ENCODE results near the gene MZT2A. TPM values are rescaled to one million over a fixed set of nuclear protein-coding genes. Genes with fewer than 3 reads are reported as not detected.
"Not testable (repeated sequence)": the region's sequence is repeated elsewhere in the genome, so short reads cannot be mapped to it uniquely, and the experiment has no call there.

The MZT2A gene
- polyA plus RNA-seq, 1 of the 3 experiments (the other 2 are of a cell fraction), result 61.9 TPM

DNA sequence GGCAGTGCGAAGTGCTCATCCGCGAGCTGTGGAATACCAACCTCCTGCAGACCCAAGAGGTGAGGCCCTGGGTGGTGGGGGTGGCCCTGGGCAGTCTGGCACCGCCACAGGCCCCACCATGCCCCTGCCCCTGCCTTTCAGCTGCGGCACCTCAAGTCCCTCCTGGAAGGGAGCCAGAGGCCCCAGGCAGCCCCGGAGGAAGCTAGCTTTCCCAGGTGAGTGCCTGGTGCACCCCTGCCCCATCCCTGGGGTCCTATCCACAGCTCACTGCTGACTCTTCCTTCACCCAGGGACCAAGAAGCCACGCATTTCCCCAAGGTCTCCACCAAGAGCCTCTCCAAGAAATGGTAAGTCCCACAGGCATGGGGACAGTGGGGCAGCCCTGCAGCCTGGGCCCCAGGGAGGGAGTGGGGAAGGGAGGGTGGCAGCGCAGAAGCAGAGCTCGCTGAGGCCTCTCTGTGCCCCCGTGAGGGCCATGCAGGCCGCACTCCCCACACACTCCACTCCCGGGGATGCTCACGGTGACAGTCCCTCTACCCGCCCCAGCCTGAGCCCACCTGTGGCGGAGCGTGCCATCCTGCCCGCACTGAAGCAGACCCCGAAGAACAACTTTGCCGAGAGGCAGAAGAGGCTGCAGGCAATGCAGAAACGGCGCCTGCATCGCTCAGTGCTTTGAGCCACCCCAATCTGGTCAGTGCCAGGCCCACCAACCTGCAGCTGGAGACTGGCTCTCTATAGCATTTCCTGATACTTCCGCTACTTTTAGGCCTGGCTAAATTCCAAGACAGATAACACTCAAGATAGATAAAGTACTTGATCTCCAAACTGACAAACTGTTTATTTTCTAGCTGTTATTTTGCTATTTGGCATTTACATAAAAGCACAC is 40.8 kb upstream of the MZT2A start:
- TF ChIP-seq GATA2 (CRISPR knock-in tag; IDR thresholded peaks at IDR 0.05) (peak; percentile 53; the same call in 1 of the 2 replicates), NFIC (IDR thresholded peaks at IDR 0.05; ENCODE audit: borderline replicate concordance) (0 out of 2 replicates have a peak, but pooled peaks have one; percentile 10), EP300 (IDR thresholded peaks at IDR 0.05; ENCODE audit: borderline replicate concordance in 1 of 2, low read depth in 1 of 2, low read length in 1 of 2) (0 out of 4 replicates have a peak, but pooled peaks of 1 of the 2 experiments have one; percentile 11)
- H3K9ac ChIP-seq; H3K27me3 ChIP-seq (ENCODE audit: insufficient read depth); H3K4me3 ChIP-seq (ENCODE audit: low read depth in 2 of 2, low read length in 1 of 2); POLR2A ChIA-PET; H3K4me2 ChIP-seq; H3K9me3 ChIP-seq; H3K9me2 ChIP-seq; H3F3A ChIP-seq (replicated peaks; ENCODE audit: insufficient read depth); H3K36me3 ChIP-seq (replicated peaks in 1 of 2; ENCODE audit: control insufficient read depth in 1 of 2, insufficient read depth in 2 of 2, low read length in 1 of 2); H3K79me2 ChIP-seq (ENCODE audit: insufficient read depth); H4K20me1 ChIP-seq (ENCODE audit: insufficient read depth); H2AFZ ChIP-seq (ENCODE audit: low read depth): not testable (repeated sequence)
- Histone ChIP-seq H3K27ac (ENCODE audit: low read depth in 2 of 2, low read length in 1 of 2) (peak overlapping the region in 1 of 2 experiments; percentile 91; a peak in 2 of 4 replicates), H3K4me1 (ENCODE audit: control insufficient read depth in 1 of 2, insufficient read depth in 2 of 2, low read depth in 1 of 2, low read length in 1 of 2) (peaks cover 0 to 34% of the 10 kb centered on the region in 2 experiments; a peak in 1 of 4 replicates)
- peak; percentile 62 for DNase-seq
- WGBS (ENCODE audit: low lambda C conversion rate), result 56% methylated on average over 18 of the region's 23 CpGs
- CTCF ChIA-PET, result interaction anchor here (1.0 kb wide), 1 partner anchor 41 kb away, joined by 4 read pairs; the partner anchor contains the start of gene MZT2A

DNA sequence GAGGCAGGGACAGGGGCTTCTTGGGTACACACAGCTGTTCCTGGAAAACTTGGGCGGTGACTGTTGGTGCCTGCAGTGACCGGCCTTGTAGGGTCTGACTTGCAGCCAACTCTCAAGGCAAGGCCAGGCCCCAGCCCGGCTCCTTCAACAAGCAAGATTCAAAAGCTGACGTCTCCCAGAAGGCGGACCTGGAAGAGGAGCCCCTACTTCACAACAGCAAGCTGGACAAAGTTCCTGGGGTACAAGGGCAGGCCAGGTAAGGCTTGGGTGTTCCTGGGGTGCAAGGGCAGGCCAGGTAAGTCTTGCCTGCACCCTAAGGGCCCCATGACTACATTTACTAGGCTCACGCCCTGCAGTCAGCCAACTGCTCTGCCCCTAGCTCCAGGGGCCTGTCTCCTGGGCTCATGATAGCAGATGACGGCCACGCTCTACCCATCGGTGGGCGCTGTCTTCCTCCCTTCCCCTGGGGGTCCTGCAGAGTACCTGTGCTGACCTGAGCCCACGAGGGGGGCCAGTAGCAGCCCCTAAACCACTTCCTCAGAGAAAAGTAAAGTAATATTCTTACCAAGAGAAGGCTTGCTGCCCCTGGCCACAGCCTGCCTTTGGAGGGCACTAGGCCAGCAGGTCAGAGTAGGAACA is 39.5 kb upstream of the MZT2A start:
- DNase-seq; H3K79me2 ChIP-seq (ENCODE audit: insufficient read depth); H3K4me3 ChIP-seq (ENCODE audit: low read depth in 2 of 2, low read length in 1 of 2); H4K20me1 ChIP-seq (ENCODE audit: insufficient read depth); H3K9ac ChIP-seq; H3K4me2 ChIP-seq; CTCF ChIA-PET; H3K36me3 ChIP-seq (replicated peaks in 1 of 2; ENCODE audit: control insufficient read depth in 1 of 2, insufficient read depth in 2 of 2, low read length in 1 of 2); H3K27me3 ChIP-seq (ENCODE audit: insufficient read depth); POLR2A ChIA-PET; H3K9me2 ChIP-seq; H3F3A ChIP-seq (replicated peaks; ENCODE audit: insufficient read depth); H2AFZ ChIP-seq (ENCODE audit: low read depth); H3K9me3 ChIP-seq: not testable (repeated sequence)
- Histone ChIP-seq H3K27ac (ENCODE audit: low read depth in 2 of 2, low read length in 1 of 2) (peak overlapping the region in 1 of 2 experiments; percentile 19; a peak in 1 of 4 replicates), H3K4me1 (ENCODE audit: control insufficient read depth in 1 of 2, insufficient read depth in 2 of 2, low read depth in 1 of 2, low read length in 1 of 2) (peaks cover 0 to 31% of the 10 kb centered on the region in 2 experiments; a peak in 1 of 4 replicates)
- 85% methylated on average over 5 of the region's 11 CpGs for WGBS (ENCODE audit: low lambda C conversion rate)

GRCh38 chr2:131530626-131531344 is 38.6 kb upstream of the MZT2A start:
- H3F3A ChIP-seq (replicated peaks; ENCODE audit: insufficient read depth); H3K27ac ChIP-seq (ENCODE audit: low read depth in 2 of 2, low read length in 1 of 2); H3K9ac ChIP-seq; H3K9me3 ChIP-seq; DNase-seq; H3K9me2 ChIP-seq; H3K27me3 ChIP-seq (ENCODE audit: insufficient read depth); H3K79me2 ChIP-seq (ENCODE audit: insufficient read depth); H2AFZ ChIP-seq (ENCODE audit: low read depth); POLR2A ChIA-PET; H3K36me3 ChIP-seq (replicated peaks in 1 of 2; ENCODE audit: control insufficient read depth in 1 of 2, insufficient read depth in 2 of 2, low read length in 1 of 2); H4K20me1 ChIP-seq (ENCODE audit: insufficient read depth); H3K4me2 ChIP-seq; H3K4me3 ChIP-seq (ENCODE audit: low read depth in 2 of 2, low read length in 1 of 2); CTCF ChIA-PET: not testable (repeated sequence)
- H3K4me1 ChIP-seq (ENCODE audit: control insufficient read depth in 1 of 2, insufficient read depth in 2 of 2, low read depth in 1 of 2, low read length in 1 of 2), result peaks cover 0 to 23% of the 10 kb centered on the region in 2 experiments; a peak in 1 of 4 replicates
- 70% methylated on average over 7 of the region's 22 CpGs for WGBS (ENCODE audit: low lambda C conversion rate)

DNA sequence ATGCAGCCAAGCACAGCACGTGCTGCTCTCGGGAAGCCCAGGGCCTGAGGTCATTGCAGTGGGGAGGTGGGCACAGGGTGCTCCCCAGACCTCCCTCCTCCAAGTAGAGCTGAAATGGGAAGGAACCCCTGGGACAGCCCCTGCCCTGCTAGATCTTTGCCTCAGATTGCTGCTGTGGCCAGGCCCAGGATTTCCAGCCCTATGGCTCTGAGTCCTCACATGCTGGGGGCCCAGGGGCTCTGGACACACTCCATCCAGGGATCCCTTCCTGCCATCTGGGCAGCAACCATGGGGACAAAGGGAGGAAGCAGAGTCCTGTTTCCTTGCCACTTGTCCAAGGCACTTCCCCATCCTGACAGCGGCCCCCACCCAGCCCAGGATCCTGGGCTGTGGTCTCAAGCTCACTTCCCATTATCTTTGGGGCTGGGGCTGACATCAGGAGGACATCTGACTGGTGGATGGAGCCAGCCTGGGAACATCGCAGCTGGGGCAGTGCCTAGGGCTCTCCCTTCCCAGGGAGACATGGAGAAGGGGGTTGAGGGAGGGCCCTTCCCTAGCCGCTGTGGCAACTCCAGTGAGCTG is 37.8 kb upstream of the MZT2A start:
- CTCF ChIA-PET; H3F3A ChIP-seq (replicated peaks; ENCODE audit: insufficient read depth); H3K9me3 ChIP-seq; DNase-seq; H2AFZ ChIP-seq (ENCODE audit: low read depth); H3K4me3 ChIP-seq (ENCODE audit: low read depth in 2 of 2, low read length in 1 of 2); H3K27me3 ChIP-seq (ENCODE audit: insufficient read depth); H3K9me2 ChIP-seq; H3K4me2 ChIP-seq; H4K20me1 ChIP-seq (ENCODE audit: insufficient read depth); POLR2A ChIA-PET; H3K9ac ChIP-seq; H3K27ac ChIP-seq (ENCODE audit: low read depth in 2 of 2, low read length in 1 of 2); H3K79me2 ChIP-seq (ENCODE audit: insufficient read depth); H3K36me3 ChIP-seq (replicated peaks in 1 of 2; ENCODE audit: control insufficient read depth in 1 of 2, insufficient read depth in 2 of 2, low read length in 1 of 2): not testable (repeated sequence)
- peaks cover 0 to 22% of the 10 kb centered on the region in 2 experiments; a peak in 1 of 4 replicates for H3K4me1 ChIP-seq (ENCODE audit: control insufficient read depth in 1 of 2, insufficient read depth in 2 of 2, low read depth in 1 of 2, low read length in 1 of 2)
- WGBS (ENCODE audit: low lambda C conversion rate), result 100% methylated on average over 1 of the region's 5 CpGs

- peaks cover 0 to 17% of the 10 kb centered on the region in 2 experiments; a peak in 1 of 4 replicates for H3K4me1 ChIP-seq (ENCODE audit: control insufficient read depth in 1 of 2, insufficient read depth in 2 of 2, low read depth in 1 of 2, low read length in 1 of 2)
- WGBS (ENCODE audit: low lambda C conversion rate), result 97% methylated on average over 15 of the region's 26 CpGs
- H3K4me3 ChIP-seq (ENCODE audit: low read depth in 2 of 2, low read length in 1 of 2); H3K4me2 ChIP-seq; H3K79me2 ChIP-seq (ENCODE audit: insufficient read depth); H3K36me3 ChIP-seq (replicated peaks in 1 of 2; ENCODE audit: control insufficient read depth in 1 of 2, insufficient read depth in 2 of 2, low read length in 1 of 2); H3K9me2 ChIP-seq; H4K20me1 ChIP-seq (ENCODE audit: insufficient read depth); H3K9me3 ChIP-seq; H3K27ac ChIP-seq (ENCODE audit: low read depth in 2 of 2, low read length in 1 of 2); H2AFZ ChIP-seq (ENCODE audit: low read depth); H3K9ac ChIP-seq; POLR2A ChIA-PET; H3F3A ChIP-seq (replicated peaks; ENCODE audit: insufficient read depth); H3K27me3 ChIP-seq (ENCODE audit: insufficient read depth); CTCF ChIA-PET; DNase-seq: not testable (repeated sequence)
These were observed 37.0 kb upstream of the MZT2A start for GRCh38 chr2:131528981-131529863.

Measured in SK-N-SH (cell line).